Measurements from ENCODE around the gene MTHFR. TPM values are rescaled to one million over a fixed set of nuclear protein-coding genes. Genes with fewer than 3 reads are reported as not detected.

The MTHFR gene
- total RNA-seq, 6 donors from 2014 or later = 51.5 to 163 (median 58.2) TPM

DNA sequence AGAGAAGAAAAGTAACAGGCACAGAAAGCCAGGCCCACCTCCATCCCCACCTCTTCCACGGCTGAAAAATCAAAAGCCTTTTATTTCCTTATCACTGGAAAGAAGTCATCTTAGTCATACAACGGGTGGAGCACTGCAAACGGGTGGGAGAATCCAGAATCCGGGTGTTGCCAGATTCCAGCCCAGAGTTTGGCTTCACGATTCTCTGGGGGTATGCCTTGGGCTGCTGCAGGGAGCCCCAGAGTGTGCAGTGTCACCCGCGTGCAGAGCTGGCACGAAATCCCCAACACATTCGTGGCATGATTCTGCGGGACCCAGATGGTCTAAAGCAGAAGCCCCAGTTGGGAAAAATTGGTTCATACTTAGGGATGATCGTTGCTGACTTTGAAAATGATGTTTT is 44.4 kb upstream of the MTHFR start:
- ATAC-seq (ENCODE audit: low FRiP score in 2 of 2) (no peak), DNase-seq (no peak)
- Histone ChIP-seq H3K27ac (no peak overlapping the region), H3K4me3 (no peak overlapping the region), H3K36me3 (peaks cover 0 to 17% (median 10%) of the 10 kb centered on the region in 4 donors), H3K9me3 (no peaks in the 10 kb centered on the region), H3K27me3 (no peaks in the 10 kb centered on the region), H3K4me1 (no peaks in the 10 kb centered on the region)
- TF ChIP-seq POLR2AphosphoS5 (IDR thresholded peaks at IDR 0.05) (no peak), EP300 (IDR thresholded peaks at IDR 0.05) (no peak), POLR2A (IDR thresholded peaks at IDR 0.05) (no peak)
- TF ChIP-seq, protein P1, sequence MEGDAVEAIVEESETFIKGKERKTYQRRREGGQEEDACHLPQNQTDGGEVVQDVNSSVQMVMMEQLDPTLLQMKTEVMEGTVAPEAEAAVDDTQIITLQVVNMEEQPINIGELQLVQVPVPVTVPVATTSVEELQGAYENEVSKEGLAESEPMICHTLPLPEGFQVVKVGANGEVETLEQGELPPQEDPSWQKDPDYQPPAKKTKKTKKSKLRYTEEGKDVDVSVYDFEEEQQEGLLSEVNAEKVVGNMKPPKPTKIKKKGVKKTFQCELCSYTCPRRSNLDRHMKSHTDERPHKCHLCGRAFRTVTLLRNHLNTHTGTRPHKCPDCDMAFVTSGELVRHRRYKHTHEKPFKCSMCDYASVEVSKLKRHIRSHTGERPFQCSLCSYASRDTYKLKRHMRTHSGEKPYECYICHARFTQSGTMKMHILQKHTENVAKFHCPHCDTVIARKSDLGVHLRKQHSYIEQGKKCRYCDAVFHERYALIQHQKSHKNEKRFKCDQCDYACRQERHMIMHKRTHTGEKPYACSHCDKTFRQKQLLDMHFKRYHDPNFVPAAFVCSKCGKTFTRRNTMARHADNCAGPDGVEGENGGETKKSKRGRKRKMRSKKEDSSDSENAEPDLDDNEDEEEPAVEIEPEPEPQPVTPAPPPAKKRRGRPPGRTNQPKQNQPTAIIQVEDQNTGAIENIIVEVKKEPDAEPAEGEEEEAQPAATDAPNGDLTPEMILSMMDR (IDR thresholded peaks at IDR 0.05) = no peak
- 64 to 68% methylated on average over 11 of the region's 11 CpGs for WGBS, 2 donors

GRCh38 chr1:11848373-11848700 is 42.6 kb upstream of the MTHFR start:
- Histone ChIP-seq H3K27me3 (no peaks in the 10 kb centered on the region), H3K27ac (no peak overlapping the region), H3K9me3 (no peaks in the 10 kb centered on the region), H3K4me3 (no peak overlapping the region), H3K36me3 (peaks cover 4 to 35% (median 23%) of the 10 kb centered on the region in 4 donors), H3K4me1 (no peaks in the 10 kb centered on the region)
- ATAC-seq (ENCODE audit: low FRiP score in 2 of 2) (no peak), DNase-seq (no peak)
- TF ChIP-seq, protein P1 (IDR thresholded peaks at IDR 0.05) = no peak
- TF ChIP-seq EP300 (IDR thresholded peaks at IDR 0.05) (no peak), POLR2AphosphoS5 (IDR thresholded peaks at IDR 0.05) (no peak), POLR2A (IDR thresholded peaks at IDR 0.05) (no peak)
- 69 to 83% methylated on average over 9 of the region's 9 CpGs for WGBS, 2 donors

GRCh38 chr1:11847667-11848372 is 42.1 kb upstream of the MTHFR start, which contains the start of gene NPPA:
NPPA (minus strand) TSS chr1:11847783; CDS start chr1:11847684, 99 bp downstream.
- TF ChIP-seq EP300 (IDR thresholded peaks at IDR 0.05) (no peak), POLR2A (IDR thresholded peaks at IDR 0.05) (no peak), POLR2AphosphoS5 (IDR thresholded peaks at IDR 0.05) (no peak)
- TF ChIP-seq, protein P1 (IDR thresholded peaks at IDR 0.05) = no peak
- ATAC-seq (ENCODE audit: low FRiP score in 2 of 2) = no peak
- Histone ChIP-seq H3K36me3 (peaks cover 4 to 40% (median 25%) of the 10 kb centered on the region in 4 donors), H3K27me3 (no peaks in the 10 kb centered on the region), H3K4me1 (peaks cover 0 to 3% (median 0%) of the 10 kb centered on the region in 4 donors), H3K27ac (no peak within 1 kb of the TSS), H3K9me3 (no peaks in the 10 kb centered on the region), H3K4me3 (no peak within 1 kb of the TSS)
- no peak for DNase-seq
- 59 to 65% methylated on average over 18 of the region's 18 CpGs for WGBS, 2 donors

- H3K4me1 ChIP-seq = peaks cover 0 to 8% (median 3%) of the 10 kb centered on the region in 4 donors
- no peak overlapping the region for H3K27ac ChIP-seq
- no peaks in the 10 kb centered on the region for H3K27me3 ChIP-seq
- WGBS, 2 donors = 60 to 71% methylated on average over 4 to 5 of the region's 5 CpGs
- ATAC-seq (ENCODE audit: low FRiP score in 2 of 2) (no peak), DNase-seq (no peak)
- H3K4me3 ChIP-seq = no peak overlapping the region
- H3K36me3 ChIP-seq = peaks cover 11 to 61% (median 43%) of the 10 kb centered on the region in 4 donors
- TF ChIP-seq POLR2A (IDR thresholded peaks at IDR 0.05) = no peak
- TF ChIP-seq, protein P1 (IDR thresholded peaks at IDR 0.05) = no peak
- TF ChIP-seq POLR2AphosphoS5 (IDR thresholded peaks at IDR 0.05) = no peak
- no peak for TF ChIP-seq EP300 (IDR thresholded peaks at IDR 0.05)
- no peaks in the 10 kb centered on the region for H3K9me3 ChIP-seq
These were observed 40.0 kb upstream of the MTHFR start for GRCh38 chr1:11845641-11846335.

Measured in upper lobe of left lung (tissue), 6 donors.